HepG2 (cell line): ENCODE results near the gene LMX1B. TPM values are rescaled to one million over a fixed set of nuclear protein-coding genes. Genes with fewer than 3 reads are reported as not detected.

Experiments used
- ATAC-seq: fragments of 200-7000 bp; cut with Tn5 transposase; 3 replicates; pipeline ENCODE4 v1.9.1; 2020; ENCODE audit warnings: mild to moderate bottlenecking, moderate library complexity
- BruUV-seq: library from RNA; stranded (reverse); fragments of 400-500 nt; replicated peaks from 2 replicates; lab custom pipeline; 2021; lab: Mats Ljungman, UMichigan
- CTCF ChIA-PET: fragments of 300-600 bp; formaldehyde crosslinking; extraction: SDS; loops from one replicate; lab custom pipeline; 2021; ENCODE audit warnings: low total read pairs, inconsistent platforms, low intra/inter-chr PET ratio; lab: Yijun Ruan, JAX
- POLR2A ChIA-PET: fragments of 350-600 bp; sonication (Branson Sonifier 250); formaldehyde crosslinking; loops from one replicate; lab custom pipeline; 2020; ENCODE audit warnings: antibody characterized with exemption, inconsistent platforms; lab: Yijun Ruan, JAX
- DNase-seq: peaks from one replicate; pipeline ENCODE4 v3.0.0-alpha.2; 2015; ENCODE audit warnings: low spot score
- FAIRE-seq: peaks from 3 replicates; lab custom pipeline; 2011; peaks lifted over from hg19 to GRCh38; lab: Jason Lieb, UNC
- H2AFZ ChIP-seq: one replicate; pipeline ENCODE4 v1.6.1; 2011; ENCODE audit warnings: low read length, inconsistent platforms
- H3K27ac ChIP-seq: fragments of 300-600 bp; 3 replicates; pipeline ENCODE4 v1.8.0; 2011; ENCODE audit warnings: mixed run types, mild to moderate bottlenecking, mixed read lengths, low read length, inconsistent platforms; ENCODE audit not compliant: insufficient read depth; ENCODE audit errors: extremely low read length
- H3K27me3 ChIP-seq, 2 experiments: fragments of 200-600 bp in 1 of 2; 2 replicates in 1 of 2; 3 replicates in 1 of 2; pipeline versions ENCODE4 v1.6.0 to v1.8.0; 2011; ENCODE audit warnings: low read length in 2 of 2, mild to moderate bottlenecking in 2 of 2, moderate library complexity in 2 of 2, inconsistent platforms in 1 of 2; ENCODE audit not compliant: insufficient read depth in 2 of 2, control insufficient read depth in 1 of 2
- H3K36me3 ChIP-seq, 2 experiments: fragments of 200-600 bp in 1 of 2; replicated peaks in 1 of 2; 2 replicates in 1 of 2; 3 replicates in 1 of 2; pipeline versions ENCODE4 v1.5.1 to v1.8.0; 2011; ENCODE audit warnings: low read length in 2 of 2, inconsistent platforms in 1 of 2; ENCODE audit not compliant: insufficient read depth in 2 of 2, control insufficient read depth in 1 of 2
- H3K4me1 ChIP-seq: 2 replicates; pipeline ENCODE4 v1.5.1; 2012; ENCODE audit warnings: low read length, inconsistent platforms; ENCODE audit not compliant: insufficient read depth
- H3K4me2 ChIP-seq: 2 replicates; pipeline ENCODE4 v1.6.0; 2011; ENCODE audit warnings: low read depth, low read length, inconsistent platforms
- H3K4me3 ChIP-seq, 3 experiments: fragments of 200-600 bp in 1 of 3; sonication (generic), shearing (Covaris generic) in 1 of 3; replicated peaks in 1 of 3; 2 replicates each; pipeline ENCODE4 v1.5.1; 2011 to 2016; ENCODE audit warnings: low read length in 3 of 3, inconsistent platforms in 2 of 3, low read depth in 2 of 3, mild to moderate bottlenecking in 2 of 3, control low read depth in 1 of 3, mixed read lengths in 1 of 3; ENCODE audit not compliant: insufficient read depth in 1 of 3
- H3K79me2 ChIP-seq: one replicate; pipeline ENCODE4 v1.6.1; 2011; ENCODE audit warnings: low read length, inconsistent platforms; ENCODE audit not compliant: insufficient read depth
- H3K9ac ChIP-seq: 2 replicates; pipeline ENCODE4 v1.6.0; 2011; ENCODE audit warnings: mild to moderate bottlenecking, low read depth, low read length, inconsistent platforms; ENCODE audit not compliant: insufficient read depth
- H3K9me3 ChIP-seq: 2 replicates; pipeline ENCODE4 v1.5.1; 2012; ENCODE audit warnings: mild to moderate bottlenecking, low read length
- H4K20me1 ChIP-seq: 2 replicates; pipeline ENCODE4 v1.6.0; 2011; ENCODE audit warnings: inconsistent platforms, mild to moderate bottlenecking, low read length, moderate library complexity; ENCODE audit not compliant: insufficient read depth
- ISL2 ChIP-seq: sonication (generic); formaldehyde crosslinking; IDR thresholded peaks from 2 replicates; pipeline ENCODE4 v1.5.0; 2020; ENCODE audit warnings: missing genetic modification reagents
- NR2F2 ChIP-seq: IDR thresholded peaks from 2 replicates; pipeline ENCODE4 v1.6.1; 2012; ENCODE audit warnings: low read depth, inconsistent platforms, borderline replicate concordance
- NR3C1 ChIP-seq: sonication (generic); formaldehyde crosslinking; IDR thresholded peaks from 2 replicates; pipeline ENCODE4 v1.4.0; 2020; ENCODE audit warnings: missing genetic modification reagents
- SRSF4 ChIP-seq: fragments of 200-400 bp; formaldehyde crosslinking; IDR thresholded peaks from one replicate; pipeline ENCODE4 v1.6.1; 2018; ENCODE audit warnings: mild to moderate bottlenecking, low read depth, low read length, moderate library complexity; ENCODE audit not compliant: poor library complexity, severe bottlenecking
- TBL1XR1 ChIP-seq: fragments of 150-350 bp; IDR thresholded peaks from 2 replicates; pipeline ENCODE4 v1.6.1; 2014; ENCODE audit warnings: borderline replicate concordance, low read length; ENCODE audit not compliant: partially characterized antibody
- TRIM24 ChIP-seq: sonication (generic); formaldehyde crosslinking; IDR thresholded peaks from 2 replicates; pipeline ENCODE4 v1.8.0; 2022; ENCODE audit warnings: mild to moderate bottlenecking, missing genetic modification reagents
- ZBTB38 ChIP-seq: sonication (generic); formaldehyde crosslinking; IDR thresholded peaks from 2 replicates; pipeline ENCODE4 v1.5.1; 2020; ENCODE audit warnings: mild to moderate bottlenecking, missing genetic modification reagents
- ZBTB39 ChIP-seq: sonication (generic); formaldehyde crosslinking; IDR thresholded peaks from 2 replicates; pipeline ENCODE4 v1.5.0; 2020; ENCODE audit warnings: missing genetic modification reagents
- ZBTB4 ChIP-seq: sonication (generic); formaldehyde crosslinking; IDR thresholded peaks from 2 replicates; pipeline ENCODE4 v1.4.0; 2020; ENCODE audit warnings: missing genetic modification reagents, mild to moderate bottlenecking, borderline replicate concordance
- ZMAT3 ChIP-seq: sonication (generic); formaldehyde crosslinking; conservative IDR thresholded peaks from 2 replicates; pipeline ENCODE4 v1.7.0; 2021; ENCODE audit warnings: missing genetic modification reagents
- ZNF329 ChIP-seq: sonication (generic); formaldehyde crosslinking; IDR thresholded peaks from 2 replicates; pipeline ENCODE4 v1.9.0; 2021; ENCODE audit warnings: low read depth, mild to moderate bottlenecking, missing genetic modification reagents
- ZNF773 ChIP-seq: sonication (generic); formaldehyde crosslinking; IDR thresholded peaks from 2 replicates; pipeline ENCODE4 v1.4.0; 2020; ENCODE audit warnings: missing genetic modification reagents, borderline replicate concordance
- ZNF777 ChIP-seq: sonication (generic); formaldehyde crosslinking; IDR thresholded peaks from 2 replicates; pipeline ENCODE4 v1.4.0; 2020; ENCODE audit warnings: missing genetic modification reagents
- WGBS: methylation state at CpG from one replicate; pipeline ENCODE4 v1.1.6; 2017; ENCODE audit warnings: low lambda C conversion rate; 5-methylcytosine and 5-hydroxymethylcytosine counted together
- in situ Hi-C: cut with HindIII; loops from 2 replicates; pipeline ENCODE4 v1.10.0; 2017; ENCODE audit warnings: low pct_unique_long_range_greater_than_20kb; ENCODE audit not compliant: extremely low pct_ligation_motif_present
- intact Hi-C: fragments of 100-400 bp; cut with micrococcal nuclease; formaldehyde crosslinking; loops from one replicate; pipeline ENCODE4 v1.10.0; 2022; ENCODE audit not compliant: unreplicated experiment
- polyA plus RNA-seq, 8 experiments: library from polyadenylated mRNA; depleted of rRNA in 3 of 8; stranded (reverse) in 7 of 8; unstranded in 1 of 8; fragments of >200 nt; fragmentation: Illumina TruSeq in 4 of 8; extraction: Trizol in 4 of 8; gene quantifications; 2 replicates each; pipeline versions ENCODE4 v1.2.1 to v1.2.3, GENCODE V29; 2011 to 2016; ENCODE audit warnings: low read depth in 4 of 8, missing spikeins in 1 of 8, mixed read lengths in 1 of 8; ENCODE audit not compliant: insufficient read depth in 1 of 8
- total RNA-seq, 5 experiments: library from RNA; depleted of rRNA; stranded (reverse); fragments of >200 nt; fragmentation: Illumina TruSeq; extraction: Trizol; gene quantifications; 2 replicates each; pipeline ENCODE4 v1.2.3, GENCODE V29; 2016; ENCODE audit warnings: low read depth in 1 of 5
- TF ChIP-seq, protein P1 (sequence below): IDR thresholded peaks from 2 replicates; pipeline ENCODE4 v1.6.1; 2012; ENCODE audit warnings: inconsistent platforms
- TF ChIP-seq, protein P2 (sequence below): sonication (generic); formaldehyde crosslinking; IDR thresholded peaks from 2 replicates; pipeline ENCODE4 v1.4.0; 2020; ENCODE audit warnings: missing genetic modification reagents

The LMX1B gene
- total and polyA plus RNA-seq, 2 of the 13 experiments (the other 11 are each of a cell fraction or from before 2014, with no cell fraction given): not detected

GRCh38 chr9:126615245-126615790 lies 1.6 kb downstream of the LMX1B start (continued):
- TF ChIP-seq TRIM24 (CRISPR knock-in tag) (no peak), ISL2 (CRISPR knock-in tag) (no peak), ZBTB38 (no peak), TBL1XR1 (no peak), NR3C1 (CRISPR knock-in tag) (no peak), ZNF329 (CRISPR knock-in tag) (no peak), SRSF4 (no peak), ZNF773 (no peak), ZBTB39 (CRISPR knock-in tag) (no peak), ZNF777 (CRISPR knock-in tag) (peak; percentile 67)
- TF ChIP-seq, protein P1, sequence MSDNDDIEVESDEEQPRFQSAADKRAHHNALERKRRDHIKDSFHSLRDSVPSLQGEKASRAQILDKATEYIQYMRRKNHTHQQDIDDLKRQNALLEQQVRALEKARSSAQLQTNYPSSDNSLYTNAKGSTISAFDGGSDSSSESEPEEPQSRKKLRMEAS: peak; percentile 37; the same call in 1 of the 2 replicates

DNA sequence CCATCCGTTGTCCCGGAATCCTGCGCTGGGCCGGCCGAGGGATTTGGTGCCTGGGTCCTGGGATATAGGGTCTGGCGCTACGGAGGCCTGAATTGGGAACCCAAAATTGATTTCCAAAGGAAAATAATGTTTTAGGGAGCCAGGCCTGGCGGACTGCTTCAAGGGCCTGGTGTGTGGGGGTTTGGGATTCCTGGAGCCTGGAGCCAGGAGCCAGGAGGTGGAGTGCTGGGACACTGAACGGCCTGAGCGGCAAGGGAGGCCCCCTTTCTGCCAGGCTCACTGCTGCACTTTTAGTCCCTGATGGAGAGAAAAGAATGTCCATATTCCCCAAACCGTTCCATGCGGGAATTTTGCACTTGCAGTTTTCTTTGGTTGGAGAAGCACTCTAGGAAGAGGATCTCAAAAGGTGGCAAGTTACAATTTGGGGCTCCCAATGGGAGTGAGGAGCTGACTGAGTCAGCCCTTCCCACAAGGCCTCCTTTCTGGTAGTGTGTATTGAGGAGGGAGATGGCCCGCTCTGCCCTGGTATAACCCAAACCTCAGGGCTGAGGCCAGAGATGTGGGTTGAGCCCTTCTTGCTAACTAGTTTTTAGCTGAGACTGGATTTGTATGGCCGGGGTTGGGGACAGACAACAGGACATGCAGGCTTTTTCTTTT lies 2.2 kb downstream of the LMX1B start:
- ATAC-seq (no peak), FAIRE-seq (no peak), DNase-seq (no peak)
- Histone ChIP-seq H3K27ac (no peak overlapping the region), H3K4me2 (peak overlapping the region; percentile 39), H3K79me2 (no peaks in the 10 kb centered on the region), H3K4me1 (peaks cover 34% of the 10 kb centered on the region), H3K36me3 (no peaks in the 10 kb centered on the region), H4K20me1 (peaks cover 5% of the 10 kb centered on the region; the same call in 1 of the 2 replicates), H2AFZ (no peak overlapping the region), H3K4me3 (no peak overlapping the region), H3K27me3 (peaks cover 30 to 91% of the 10 kb centered on the region in 2 experiments), H3K9ac (no peak overlapping the region), H3K9me3 (no peaks in the 10 kb centered on the region)
- CTCF ChIA-PET: no interaction called here
- intact Hi-C loops (no loop called here), in situ Hi-C loops (no loop called here)
- no TSS peak for BruUV-seq
- POLR2A ChIA-PET: no interaction called here
- WGBS: 31% methylated on average over 9 of the region's 14 CpGs
- TF ChIP-seq, protein P2, sequence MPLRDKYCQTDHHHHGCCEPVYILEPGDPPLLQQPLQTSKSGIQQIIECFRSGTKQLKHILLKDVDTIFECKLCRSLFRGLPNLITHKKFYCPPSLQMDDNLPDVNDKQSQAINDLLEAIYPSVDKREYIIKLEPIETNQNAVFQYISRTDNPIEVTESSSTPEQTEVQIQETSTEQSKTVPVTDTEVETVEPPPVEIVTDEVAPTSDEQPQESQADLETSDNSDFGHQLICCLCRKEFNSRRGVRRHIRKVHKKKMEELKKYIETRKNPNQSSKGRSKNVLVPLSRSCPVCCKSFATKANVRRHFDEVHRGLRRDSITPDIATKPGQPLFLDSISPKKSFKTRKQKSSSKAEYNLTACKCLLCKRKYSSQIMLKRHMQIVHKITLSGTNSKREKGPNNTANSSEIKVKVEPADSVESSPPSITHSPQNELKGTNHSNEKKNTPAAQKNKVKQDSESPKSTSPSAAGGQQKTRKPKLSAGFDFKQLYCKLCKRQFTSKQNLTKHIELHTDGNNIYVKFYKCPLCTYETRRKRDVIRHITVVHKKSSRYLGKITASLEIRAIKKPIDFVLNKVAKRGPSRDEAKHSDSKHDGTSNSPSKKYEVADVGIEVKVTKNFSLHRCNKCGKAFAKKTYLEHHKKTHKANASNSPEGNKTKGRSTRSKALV (CRISPR knock-in tag): peak; percentile 89
- TF ChIP-seq NR2F2: no peak
- no peak for TF ChIP-seq ZBTB4 (CRISPR knock-in tag)
- TF ChIP-seq ZMAT3: no peak
